B cell (primary cell): ENCODE measurements around the gene SULT1A2. TPM values are rescaled to one million over a fixed set of nuclear protein-coding genes. Genes with fewer than 3 reads are reported as not detected.
"Not testable (repeated sequence)": the region's sequence is repeated elsewhere in the genome, so short reads cannot be mapped to it uniquely, and the experiment has no call there.

Experiments
- ATAC-seq: fragments of 200-7000 bp; cut with Tn5 transposase; one replicate; pipeline ENCODE4 v1.10.0; 2021; ENCODE audit warnings: low read depth, mild to moderate bottlenecking, moderate number of reproducible peaks, moderate library complexity
- CTCF ChIA-PET: fragments of 350-600 bp; sonication (Branson Sonifier 250); formaldehyde crosslinking; loops from one replicate; lab custom pipeline; 2021; ENCODE audit warnings: antibody characterized with exemption, inconsistent platforms; lab: Charles Lee
- POLR2A ChIA-PET: fragments of 350-600 bp; sonication (Branson Sonifier 250); formaldehyde crosslinking; loops from one replicate; lab custom pipeline; 2021; ENCODE audit warnings: antibody characterized with exemption; lab: Charles Lee
- DNase-seq: peaks from one replicate; pipeline ENCODE4 v3.0.0; 2013
- H2AFZ ChIP-seq: 2 replicates; pipeline ENCODE4 v1.6.1; 2012; ENCODE audit warnings: mild to moderate bottlenecking, low read depth, low read length; ENCODE audit not compliant: insufficient read depth, poor library complexity, severe bottlenecking
- H3K27ac ChIP-seq, 2 donors: 1 replicate in 1 of 2; 2 replicates in 1 of 2; pipeline ENCODE4 v1.5.1; 2012 to 2013; ENCODE audit warnings: low read length in 2 of 2, mild to moderate bottlenecking in 2 of 2, moderate library complexity in 1 of 2
- H3K27me3 ChIP-seq, 4 experiments: fragments of 200-600 bp in 1 of 4; sonication (generic) in 1 of 4; replicated peaks in 1 of 4; 1 replicate in 2 of 4; 2 replicates in 2 of 4; pipeline versions ENCODE4 v1.6.1 to v1.7.0; 2013 to 2016; ENCODE audit warnings: low read length in 3 of 4, mild to moderate bottlenecking in 2 of 4, mixed read lengths in 1 of 4, moderate library complexity in 1 of 4; ENCODE audit not compliant: insufficient read depth in 4 of 4, control insufficient read depth in 3 of 4; ENCODE audit errors: control extremely low read depth in 1 of 4
- H3K36me3 ChIP-seq, 2 experiments: replicated peaks in 1 of 2; 1 replicate in 1 of 2; 2 replicates in 1 of 2; pipeline versions ENCODE4 v1.6.1 to v1.7.1; 2013; ENCODE audit warnings: low read length in 1 of 2; ENCODE audit not compliant: insufficient read depth in 2 of 2, control insufficient read depth in 1 of 2; ENCODE audit errors: control extremely low read depth in 1 of 2, extremely low read depth in 1 of 2
- H3K4me1 ChIP-seq, 2 donors: fragments of 200-600 bp in 1 of 2; sonication (generic) in 1 of 2; 1 replicate in 1 of 2; 2 replicates in 1 of 2; pipeline versions ENCODE4 v1.5.1 to v1.6.1; 2013 to 2017; ENCODE audit warnings: low read length in 2 of 2; ENCODE audit not compliant: control insufficient read depth in 2 of 2, insufficient read depth in 2 of 2
- H3K4me2 ChIP-seq: replicated peaks from 2 replicates; pipeline ENCODE3; 2012; ENCODE audit warnings: mild to moderate bottlenecking, low read depth, low read length; ENCODE audit not compliant: poor library complexity, severe bottlenecking
- H3K4me3 ChIP-seq, 5 experiments: fragments of 200-600 bp in 1 of 5; sonication (generic) in 1 of 5; 1 replicate in 3 of 5; 2 replicates in 2 of 5; pipeline versions ENCODE4 v1.5.1 to v1.7.0; 2011 to 2016; ENCODE audit warnings: low read length in 4 of 5, mild to moderate bottlenecking in 4 of 5, low read depth in 2 of 5, control low read depth in 1 of 5, moderate library complexity in 1 of 5; ENCODE audit not compliant: insufficient read depth in 1 of 5; ENCODE audit errors: control extremely low read depth in 1 of 5, extremely low read depth in 1 of 5
- H3K79me2 ChIP-seq: fragments of 200-600 bp; sonication (generic); one replicate; pipeline ENCODE4 v1.6.0; 2016; ENCODE audit warnings: low read length; ENCODE audit not compliant: control insufficient read depth, insufficient read depth
- H3K9ac ChIP-seq: fragments of 200-600 bp; sonication (generic); 2 replicates; pipeline ENCODE4 v1.6.1; 2017; ENCODE audit warnings: mild to moderate bottlenecking, low read length, moderate library complexity
- H3K9me3 ChIP-seq, 3 donors: one replicate each; pipeline versions ENCODE4 v1.6.1 to v1.7.1; 2013; ENCODE audit warnings: low read length in 2 of 3; ENCODE audit not compliant: control insufficient read depth in 2 of 3, insufficient read depth in 1 of 3; ENCODE audit errors: control extremely low read depth in 1 of 3
- H4K20me1 ChIP-seq: 2 replicates; pipeline ENCODE4 v1.6.0; 2012; ENCODE audit warnings: mild to moderate bottlenecking, low read length; ENCODE audit not compliant: insufficient read depth, control insufficient read depth, poor library complexity, severe bottlenecking
- H3K27ac Mint-ChIP-seq: one replicate; pipeline ENCODE4 v1.8.0; 2021; ENCODE audit warnings: mixed read lengths
- H3K27me3 Mint-ChIP-seq: one replicate; pipeline ENCODE4 v1.8.0; 2021; ENCODE audit warnings: mixed read lengths
- H3K4me1 Mint-ChIP-seq: one replicate; pipeline ENCODE4 v1.8.0; 2021; ENCODE audit warnings: mixed read lengths
- H3K4me3 Mint-ChIP-seq: one replicate; pipeline ENCODE4 v1.8.0; 2021; ENCODE audit warnings: mixed read lengths
- H3K9me3 Mint-ChIP-seq: one replicate; pipeline ENCODE4 v1.8.0; 2022; ENCODE audit warnings: mixed read lengths; ENCODE audit not compliant: insufficient read depth
- WGBS: methylation state at CpG from one replicate; pipeline ENCODE4 v1.1.5; 2013; ENCODE audit warnings: missing lambda C conversion rate; ENCODE audit not compliant: insufficient coverage; 5-methylcytosine and 5-hydroxymethylcytosine counted together
- intact Hi-C: fragments of 100-400 bp; cut with micrococcal nuclease; formaldehyde crosslinking; loops from one replicate; pipeline ENCODE4 v1.10.0; 2022
- polyA plus RNA-seq: library from polyadenylated mRNA; depleted of rRNA; stranded (reverse); fragments of >200 nt; gene quantifications from 2 replicates; pipeline ENCODE4 v1.2.3, GENCODE V29; 2012
- total RNA-seq, 2 donors: library from RNA; stranded (reverse); fragments of 120-200 nt in 1 of 2; gene quantifications; 1 replicate in 1 of 2; 2 replicates in 1 of 2; pipeline versions ENCODE4 v1.2.3 to v1.2.4, GENCODE V29; 2013 to 2022

Gene SULT1A2
- total and polyA plus RNA-seq, 2 donors (not counting 1 experiment from before 2014, with no cell fraction given), result 0.32 TPM; not detected in 1

GRCh38 chr16:28602062-28602461 lies 5.2 kb upstream of the SULT1A2 start:
- H3K36me3 ChIP-seq, H3K4me1 ChIP-seq, ATAC-seq, H3K9me3 ChIP-seq, H3K4me2 ChIP-seq, POLR2A ChIA-PET, H3K9me3 Mint-ChIP-seq, H3K4me1 Mint-ChIP-seq, H3K79me2 ChIP-seq, H3K27ac ChIP-seq, H2AFZ ChIP-seq, DNase-seq, H3K4me3 Mint-ChIP-seq, intact Hi-C loops, H3K9ac ChIP-seq, H3K4me3 ChIP-seq, H4K20me1 ChIP-seq, H3K27me3 ChIP-seq, CTCF ChIA-PET, H3K27me3 Mint-ChIP-seq, H3K27ac Mint-ChIP-seq: not testable (repeated sequence)
- 100% methylated on average over 1 of the region's 10 CpGs for WGBS

DNA sequence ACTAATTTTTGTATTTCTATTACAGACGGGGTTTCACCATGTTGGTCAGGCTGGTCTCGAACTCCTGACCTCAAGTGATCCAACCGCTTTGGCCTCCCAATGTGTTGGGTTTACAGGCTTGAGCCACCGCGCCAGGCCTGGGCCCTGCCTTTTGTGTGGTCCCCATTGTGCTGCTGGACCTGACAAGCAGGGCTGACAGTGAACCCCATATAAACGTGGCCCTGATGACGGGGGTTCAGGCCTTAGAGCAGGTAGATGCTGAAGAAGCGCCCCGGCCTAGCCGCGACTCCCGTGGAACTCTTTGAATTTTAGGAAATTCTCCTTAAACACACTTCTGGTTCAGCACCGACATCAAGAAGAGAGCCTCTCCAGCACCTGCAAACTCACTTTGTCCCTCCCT lies 4.7 kb upstream of the SULT1A2 start:
- H3K27me3 Mint-ChIP-seq, H4K20me1 ChIP-seq, POLR2A ChIA-PET: not testable (repeated sequence)

DNA sequence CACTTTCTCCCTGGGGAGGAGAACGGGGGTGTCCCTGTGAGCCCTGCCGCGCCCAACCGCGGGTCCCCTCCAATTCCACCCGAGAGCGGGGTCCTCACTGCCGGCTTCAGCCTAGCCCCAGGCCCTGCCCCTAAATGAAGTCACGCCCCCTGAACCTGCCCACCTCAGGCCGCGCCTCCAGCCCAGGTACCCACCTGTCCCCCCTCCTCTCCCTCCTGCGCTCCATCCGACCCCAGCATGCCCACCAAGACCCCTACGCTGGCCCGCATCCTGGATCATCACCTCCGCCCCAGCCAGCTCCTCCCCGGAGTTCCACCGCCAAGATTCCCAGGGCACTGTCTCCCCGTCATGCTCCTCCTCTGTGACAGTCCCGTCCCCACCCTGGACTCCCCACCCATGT lies 4.1 kb upstream of the SULT1A2 start:
- DNase-seq, H4K20me1 ChIP-seq, ATAC-seq, H3K4me1 ChIP-seq, H3K4me3 Mint-ChIP-seq, H3K4me3 ChIP-seq, H3K4me1 Mint-ChIP-seq, H3K4me2 ChIP-seq, H3K9me3 ChIP-seq, H2AFZ ChIP-seq, H3K27me3 ChIP-seq, POLR2A ChIA-PET, H3K9ac ChIP-seq, CTCF ChIA-PET, H3K9me3 Mint-ChIP-seq, H3K36me3 ChIP-seq, intact Hi-C loops, H3K27me3 Mint-ChIP-seq, H3K27ac ChIP-seq, H3K79me2 ChIP-seq, H3K27ac Mint-ChIP-seq: not testable (repeated sequence)
- WGBS, result 58% methylated on average over 6 of the region's 20 CpGs

More for the DNA sequence above, 4.7 kb upstream of the SULT1A2 start:
- 99% methylated on average over 9 of the region's 13 CpGs for WGBS
- H3K4me2 ChIP-seq, H3K27ac Mint-ChIP-seq, CTCF ChIA-PET, H3K9me3 Mint-ChIP-seq, H3K9me3 ChIP-seq, ATAC-seq, DNase-seq, H3K27me3 ChIP-seq, H3K4me3 ChIP-seq, H3K36me3 ChIP-seq, H3K4me1 ChIP-seq, H3K27ac ChIP-seq, H3K4me1 Mint-ChIP-seq, intact Hi-C loops, H3K4me3 Mint-ChIP-seq, H3K79me2 ChIP-seq, H3K9ac ChIP-seq, H2AFZ ChIP-seq: not testable (repeated sequence)

DNA sequence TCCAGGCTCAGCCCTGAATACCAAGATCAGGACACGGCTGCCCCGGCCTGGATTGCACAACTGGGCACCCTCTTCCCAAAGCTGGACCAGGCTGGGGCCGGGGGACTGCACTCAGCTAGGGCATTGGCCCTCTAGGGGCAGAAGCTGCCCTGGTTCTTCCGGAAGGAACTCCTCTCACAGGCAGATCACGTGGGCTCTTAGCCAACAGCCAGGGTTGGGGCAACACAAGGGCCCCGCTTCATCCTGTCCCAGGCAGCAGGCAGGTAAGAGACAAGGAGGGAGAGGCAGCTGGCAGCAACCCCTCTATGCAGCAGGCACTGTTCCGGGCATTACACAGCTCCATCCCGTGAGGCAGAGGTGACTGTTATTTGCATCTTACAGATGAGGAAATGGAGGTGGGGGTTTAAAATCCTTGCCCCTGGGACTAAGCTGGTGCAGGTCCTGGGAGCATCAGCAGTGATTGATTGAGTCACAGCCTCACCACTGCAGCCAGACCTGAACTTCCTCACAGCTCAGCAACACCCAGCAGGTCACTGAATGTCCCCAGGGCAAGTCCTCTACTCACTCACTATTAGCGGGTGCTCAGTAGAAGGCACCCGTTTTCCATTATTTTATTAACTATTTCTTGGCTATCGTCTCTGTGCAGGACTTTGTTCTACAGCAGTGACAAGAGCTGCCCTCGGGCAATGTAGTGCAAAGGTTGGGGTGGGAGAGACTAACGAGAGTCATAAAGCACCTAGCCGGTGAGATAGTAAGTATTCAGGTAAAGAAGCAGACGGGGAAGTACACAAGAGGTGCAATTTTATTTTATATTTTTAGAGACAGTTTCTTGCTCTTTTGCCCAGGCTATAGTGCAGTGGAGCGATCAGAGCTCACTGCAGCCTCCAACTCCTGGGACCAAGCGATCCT lies 2.8 kb upstream of the SULT1A2 start:
- no CpG with 5 or more reads among the region's 17 CpGs for WGBS
- H3K4me3 ChIP-seq, POLR2A ChIA-PET, H3K79me2 ChIP-seq, H4K20me1 ChIP-seq, H3K4me2 ChIP-seq, DNase-seq, H3K9me3 Mint-ChIP-seq, H3K4me1 ChIP-seq, H3K4me3 Mint-ChIP-seq, H3K9ac ChIP-seq, CTCF ChIA-PET, H3K36me3 ChIP-seq, H3K4me1 Mint-ChIP-seq, H3K27ac Mint-ChIP-seq, H2AFZ ChIP-seq, H3K27me3 Mint-ChIP-seq, intact Hi-C loops, H3K27ac ChIP-seq, H3K9me3 ChIP-seq, H3K27me3 ChIP-seq: not testable (repeated sequence)
- peak; percentile 75 for ATAC-seq
